NOMO-1 treated with dmso at 0.1 percent for 144 hours (cell line): ENCODE data around the gene KLHL22.

Experiments used
- DNase-seq: peaks from one replicate; lab custom pipeline; 2025; ENCODE audit not compliant: unreplicated experiment; lab: John Stamatoyannopoulos, UW

The KLHL22 gene

GRCh38 chr22:20449819-20450550, 45.6 kb downstream of the KLHL22 start:
- no peak for DNase-seq

GRCh38 chr22:20448630-20449029, 47.0 kb downstream of the KLHL22 start:
- DNase-seq, result no peak

GRCh38 chr22:20446383-20446970, 49.1 kb downstream of the KLHL22 start:
- no peak for DNase-seq

- no peak for DNase-seq
Measured at GRCh38 chr22:20444325-20444724, 51.3 kb downstream of the KLHL22 start.

GRCh38 chr22:20442485-20443284, 52.9 kb downstream of the KLHL22 start:
- DNase-seq, result no peak

- DNase-seq, result no peak
Measured at GRCh38 chr22:20441631-20442484, 53.7 kb downstream of the KLHL22 start.

- no peak for DNase-seq
Measured at GRCh38 chr22:20440637-20441591, 54.7 kb downstream of the KLHL22 start.

GRCh38 chr22:20439928-20440575, 55.5 kb downstream of the KLHL22 start:
- no peak for DNase-seq

- DNase-seq, result no peak
Measured at GRCh38 chr22:20439556-20439927, 56.1 kb downstream of the KLHL22 start.

GRCh38 chr22:20438678-20439492, 56.7 kb downstream of the KLHL22 start:
- no peak for DNase-seq

GRCh38 chr22:20438427-20438677, 57.2 kb downstream of the KLHL22 start:
- DNase-seq, result no peak

- DNase-seq, result no peak
Measured at GRCh38 chr22:20437613-20438426, 57.8 kb downstream of the KLHL22 start, which contains the start of gene SCARF2. SCARF2 (minus strand) TSS chr22:20437825; CDS start chr22:20437754, 71 bp downstream.

- DNase-seq, result no peak
Measured at GRCh38 chr22:20436768-20437612, 58.6 kb downstream of the KLHL22 start.

GRCh38 chr22:20436307-20436767, 59.3 kb downstream of the KLHL22 start:
- no peak for DNase-seq

GRCh38 chr22:20435436-20436306, 59.9 kb downstream of the KLHL22 start:
- no peak for DNase-seq

- DNase-seq, result no peak
Measured at GRCh38 chr22:20434773-20435172, 60.8 kb downstream of the KLHL22 start.
